BJ (cell line): Measurements from ENCODE around the gene RIMBP2. TPM values are rescaled to one million over a fixed set of nuclear protein-coding genes. Genes with fewer than 3 reads are reported as not detected.

ENCODE experiments used
- CTCF ChIA-PET: fragments of 350-600 bp; formaldehyde crosslinking; extraction: SDS; loops from one replicate; lab custom pipeline; 2021; ENCODE audit warnings: antibody characterized with exemption, inconsistent platforms; lab: Yijun Ruan, JAX
- POLR2A ChIA-PET: fragments of 300-600 bp; sonication (Branson Sonifier 250); formaldehyde crosslinking; extraction: SDS; loops from one replicate; lab custom pipeline; 2021; ENCODE audit warnings: antibody characterized with exemption; lab: Charles Lee
- DNase-seq: peaks from one replicate; pipeline ENCODE4 v3.0.0-alpha.2; 2011; ENCODE audit warnings: low read depth
- H3K27me3 ChIP-seq: 2 replicates; pipeline ENCODE4 v1.6.0; 2011; ENCODE audit warnings: low read length; ENCODE audit not compliant: control insufficient read depth, insufficient read depth
- H3K36me3 ChIP-seq: 2 replicates; pipeline ENCODE4 v1.5.1; 2011; ENCODE audit warnings: low read length; ENCODE audit not compliant: control insufficient read depth, insufficient read depth
- H3K4me3 ChIP-seq: 2 replicates; pipeline ENCODE4 v1.5.1; 2011; ENCODE audit warnings: low read depth, mild to moderate bottlenecking, control low read depth, low read length
- polyA plus RNA-seq: library from polyadenylated mRNA; depleted of rRNA; stranded (reverse); fragments of >200 nt; gene quantifications from 2 replicates; pipeline ENCODE4 v1.2.3, GENCODE V29; 2011
- TF ChIP-seq, protein P1 (sequence below): IDR thresholded peaks from 2 replicates; pipeline ENCODE4 v1.5.1; 2011; ENCODE audit warnings: low read depth, mild to moderate bottlenecking, control low read depth, inconsistent platforms, low read length, moderate library complexity; ENCODE audit not compliant: insufficient read depth

Gene RIMBP2
- polyA plus RNA-seq, 1 experiment = 0.05 TPM

DNA sequence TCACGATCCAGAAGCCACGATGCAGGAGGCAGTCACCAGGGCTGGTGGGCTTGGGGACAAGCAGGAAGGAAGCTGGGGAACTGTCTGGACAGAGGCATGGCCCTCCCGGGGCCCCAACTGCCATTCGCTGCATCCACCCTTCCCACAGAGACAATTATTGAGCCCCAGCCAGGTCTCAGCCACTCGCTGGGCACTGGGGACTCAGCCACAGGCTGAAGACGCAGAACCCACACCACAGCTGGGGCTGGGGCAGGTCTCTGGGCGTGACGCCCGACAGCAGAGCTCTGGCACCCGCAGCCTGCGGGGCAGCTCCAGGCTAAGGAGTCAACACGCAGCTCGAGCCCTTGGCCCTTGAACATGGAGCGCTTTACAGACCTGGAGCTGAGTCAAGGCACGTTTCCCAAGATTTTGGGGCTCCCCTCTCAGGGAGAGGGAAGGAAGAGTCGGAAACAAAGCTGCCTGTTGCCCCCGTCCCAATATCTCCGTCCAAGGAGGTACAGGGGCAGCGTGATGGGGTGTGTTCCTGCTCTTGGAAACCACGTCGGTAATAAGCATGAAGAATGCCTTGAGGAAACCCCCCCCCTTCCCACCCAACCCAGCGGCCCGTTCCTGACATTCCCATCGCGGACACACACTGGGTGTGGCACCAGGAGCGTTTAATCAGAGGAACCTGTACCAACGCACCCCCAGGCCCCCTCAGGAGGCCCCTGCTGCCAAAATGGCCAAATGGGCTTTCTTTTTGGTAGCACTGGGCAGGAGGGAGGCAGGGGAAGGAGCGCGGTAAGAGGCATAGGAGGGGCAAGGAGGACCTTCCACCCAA lies 6.7 kb downstream of the RIMBP2 start:
- ChIA-PET CTCF (no interaction called here), POLR2A (no interaction called here)
- Histone ChIP-seq H3K36me3 (no peaks in the 10 kb centered on the region), H3K4me3 (no peak overlapping the region), H3K27me3 (no peaks in the 10 kb centered on the region; the same call in 1 of the 2 replicates)
- DNase-seq = no peak
- TF ChIP-seq, protein P1, sequence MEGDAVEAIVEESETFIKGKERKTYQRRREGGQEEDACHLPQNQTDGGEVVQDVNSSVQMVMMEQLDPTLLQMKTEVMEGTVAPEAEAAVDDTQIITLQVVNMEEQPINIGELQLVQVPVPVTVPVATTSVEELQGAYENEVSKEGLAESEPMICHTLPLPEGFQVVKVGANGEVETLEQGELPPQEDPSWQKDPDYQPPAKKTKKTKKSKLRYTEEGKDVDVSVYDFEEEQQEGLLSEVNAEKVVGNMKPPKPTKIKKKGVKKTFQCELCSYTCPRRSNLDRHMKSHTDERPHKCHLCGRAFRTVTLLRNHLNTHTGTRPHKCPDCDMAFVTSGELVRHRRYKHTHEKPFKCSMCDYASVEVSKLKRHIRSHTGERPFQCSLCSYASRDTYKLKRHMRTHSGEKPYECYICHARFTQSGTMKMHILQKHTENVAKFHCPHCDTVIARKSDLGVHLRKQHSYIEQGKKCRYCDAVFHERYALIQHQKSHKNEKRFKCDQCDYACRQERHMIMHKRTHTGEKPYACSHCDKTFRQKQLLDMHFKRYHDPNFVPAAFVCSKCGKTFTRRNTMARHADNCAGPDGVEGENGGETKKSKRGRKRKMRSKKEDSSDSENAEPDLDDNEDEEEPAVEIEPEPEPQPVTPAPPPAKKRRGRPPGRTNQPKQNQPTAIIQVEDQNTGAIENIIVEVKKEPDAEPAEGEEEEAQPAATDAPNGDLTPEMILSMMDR = no peak

DNA sequence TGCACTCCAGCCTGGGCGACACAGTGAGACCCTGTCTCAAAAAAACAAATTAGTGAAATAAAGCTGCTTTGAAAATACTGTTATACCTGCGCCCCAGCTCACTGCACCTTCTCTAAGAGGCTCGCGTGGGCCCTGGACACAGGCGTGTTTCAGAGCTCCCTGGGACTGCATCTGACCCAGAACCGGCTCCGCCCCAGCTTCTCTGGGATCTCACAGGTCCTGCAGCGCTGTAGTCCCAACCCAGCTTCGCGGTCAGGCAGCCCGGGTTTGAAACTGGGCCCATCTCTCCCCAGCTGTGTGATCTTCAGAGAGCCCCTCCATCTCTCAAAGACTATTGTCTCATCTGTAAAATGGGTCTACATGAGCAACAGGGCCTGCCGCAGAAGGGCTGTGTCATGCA lies 7.5 kb downstream of the RIMBP2 start:
- POLR2A ChIA-PET = no interaction called here

DNA sequence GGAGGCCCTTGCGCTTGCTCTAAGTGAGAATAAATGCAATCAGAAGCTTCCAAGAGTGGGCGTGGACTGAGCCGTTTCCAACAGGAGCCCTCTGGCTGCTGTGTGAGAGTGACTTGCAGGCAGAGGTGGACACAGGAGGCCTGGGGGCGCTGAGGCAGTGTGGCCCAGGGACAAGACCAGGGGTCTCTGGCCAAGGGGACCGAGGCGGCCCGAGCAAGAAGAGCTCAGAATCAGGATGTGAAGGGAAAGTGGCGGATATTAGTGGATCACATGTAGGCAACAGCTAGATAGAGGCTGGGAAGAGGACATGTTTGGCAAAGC lies 8.6 kb downstream of the RIMBP2 start:
- DNase-seq = no peak
- ChIA-PET CTCF (no interaction called here), POLR2A (no interaction called here)
- H3K36me3 ChIP-seq = no peaks in the 10 kb centered on the region
- H3K4me3 ChIP-seq = no peak overlapping the region
- H3K27me3 ChIP-seq = no peaks in the 10 kb centered on the region
- TF ChIP-seq, protein P1 = no peak

More for the DNA sequence above, 7.5 kb downstream of the RIMBP2 start:
- TF ChIP-seq, protein P1 = no peak
- no peak overlapping the region for H3K4me3 ChIP-seq
- no peaks in the 10 kb centered on the region; the same call in 1 of the 2 replicates for H3K27me3 ChIP-seq
- CTCF ChIA-PET = no interaction called here
- no peaks in the 10 kb centered on the region for H3K36me3 ChIP-seq
- DNase-seq = no peak

DNA sequence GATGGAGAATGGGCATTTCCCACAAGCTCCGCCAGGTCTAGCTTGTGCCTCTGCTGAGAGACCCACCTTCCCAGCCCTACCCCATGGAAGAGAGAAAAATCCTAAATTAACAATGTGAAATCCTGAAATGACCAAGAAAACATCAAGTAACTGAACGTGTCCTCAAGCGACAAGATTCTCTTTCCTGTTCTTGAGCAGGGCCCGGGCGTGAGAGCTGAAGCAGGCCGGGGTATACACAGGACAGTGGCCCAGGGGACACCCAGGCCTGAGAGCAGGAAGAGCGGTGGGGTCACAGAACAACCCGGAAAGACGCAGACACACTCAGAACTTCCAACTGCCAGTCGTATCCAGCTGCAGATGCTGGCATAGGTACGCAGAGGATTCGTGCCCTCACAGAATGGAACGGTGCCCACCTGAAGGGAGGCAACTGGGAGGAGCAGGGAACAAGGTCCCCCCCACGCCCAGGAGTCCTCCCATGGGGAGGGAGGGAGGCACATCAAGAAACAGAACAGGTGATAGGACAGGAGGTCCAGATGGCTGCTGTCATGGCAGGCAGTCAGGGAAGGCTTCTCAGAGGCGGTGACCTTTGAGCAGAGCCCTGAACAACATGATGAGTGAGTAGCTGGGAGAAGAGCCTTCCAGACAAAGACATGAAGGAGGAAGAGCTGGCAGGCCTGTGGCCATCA lies 9.1 kb downstream of the RIMBP2 start:
- no peak for DNase-seq

DNA sequence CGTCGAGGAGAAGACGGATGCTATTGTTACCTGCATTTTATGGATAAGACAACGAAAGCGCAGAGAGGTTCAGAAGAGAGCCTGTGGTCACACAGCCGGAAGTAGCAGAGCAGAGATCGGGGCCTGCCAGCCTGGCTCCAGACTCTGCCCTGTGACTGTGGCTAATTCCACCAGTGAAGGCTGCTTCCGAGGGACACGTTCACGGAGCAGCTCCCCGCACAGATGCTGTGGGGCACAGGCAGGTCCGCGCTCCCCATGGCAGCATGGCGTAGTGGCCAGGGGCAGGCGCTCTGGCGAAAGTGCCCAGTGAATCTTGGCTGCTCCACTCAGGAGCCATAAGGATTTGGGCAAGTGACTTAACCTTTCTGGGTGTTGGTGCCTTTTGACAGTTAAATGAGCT lies 9.8 kb downstream of the RIMBP2 start:
- ChIA-PET POLR2A (no interaction called here), CTCF (no interaction called here)
- H3K27me3 ChIP-seq = no peaks in the 10 kb centered on the region
- H3K4me3 ChIP-seq = no peak overlapping the region
- H3K36me3 ChIP-seq = no peaks in the 10 kb centered on the region
- no peak for DNase-seq
- TF ChIP-seq, protein P1 = no peak

More for the DNA sequence above, 9.1 kb downstream of the RIMBP2 start:
- Histone ChIP-seq H3K4me3 (no peak overlapping the region), H3K27me3 (no peaks in the 10 kb centered on the region), H3K36me3 (no peaks in the 10 kb centered on the region)
- TF ChIP-seq, protein P1 = no peak
- POLR2A ChIA-PET = no interaction called here
- CTCF ChIA-PET = no interaction called here
